Lower lobe of right lung (tissue), 2 donors: Measurements from ENCODE around the gene NCEH1. TPM values are rescaled to one million over a fixed set of nuclear protein-coding genes. Genes with fewer than 3 reads are reported as not detected.
A peak's percentile ranks its signal among the peaks of the same experiment; 100 is the strongest.

Source experiments
- ATAC-seq, 2 donors: fragments of 200-7000 bp; cut with Tn5 transposase; one replicate each; pipeline ENCODE4 v1.9.1; 2020 to 2022; ENCODE audit warnings: mild to moderate bottlenecking in 2 of 2, moderate library complexity in 2 of 2
- DNase-seq: peaks from one replicate; pipeline ENCODE4 v3.0.0-alpha.2; 2020
- H3K27ac ChIP-seq: fragments of 200-600 bp; one replicate; pipeline ENCODE4 v1.8.0; 2022
- H3K27me3 ChIP-seq: fragments of 200-600 bp; one replicate; pipeline ENCODE4 v1.8.0; 2022; ENCODE audit warnings: low read depth
- H3K36me3 ChIP-seq: fragments of 200-600 bp; one replicate; pipeline ENCODE4 v1.8.0; 2022; ENCODE audit warnings: mild to moderate bottlenecking
- H3K4me1 ChIP-seq: fragments of 200-600 bp; one replicate; pipeline ENCODE4 v1.8.0; 2022
- H3K4me3 ChIP-seq: fragments of 200-600 bp; one replicate; pipeline ENCODE4 v1.8.0; 2022; ENCODE audit warnings: mild to moderate bottlenecking
- H3K9me3 ChIP-seq: fragments of 200-600 bp; one replicate; pipeline ENCODE4 v1.8.0; 2022
- intact Hi-C: fragments of 100-400 bp; cut with DNase I; formaldehyde crosslinking; loops from one replicate; pipeline ENCODE4 v1.11.0; 2022
- total RNA-seq: library from RNA; stranded (reverse); fragmentation: NEBNext Ultra II Directional; extraction: Animal tissue kit (Norgen Biotek cat#: 25700); gene quantifications from one replicate; pipeline ENCODE4 v1.2.1, GENCODE V29; 2021
- TF ChIP-seq, protein P1 (sequence below): fragments of 200-600 bp; IDR thresholded peaks from one replicate; pipeline ENCODE4 v1.8.0; 2022; ENCODE audit warnings: antibody characterized with exemption, mild to moderate bottlenecking
- donor health status: DM: no; HTN: yes; CAD: no; lungs with severe emphysema.

Gene NCEH1
- total RNA-seq, 1 donor from 2014 or later, result 97.7 TPM

DNA sequence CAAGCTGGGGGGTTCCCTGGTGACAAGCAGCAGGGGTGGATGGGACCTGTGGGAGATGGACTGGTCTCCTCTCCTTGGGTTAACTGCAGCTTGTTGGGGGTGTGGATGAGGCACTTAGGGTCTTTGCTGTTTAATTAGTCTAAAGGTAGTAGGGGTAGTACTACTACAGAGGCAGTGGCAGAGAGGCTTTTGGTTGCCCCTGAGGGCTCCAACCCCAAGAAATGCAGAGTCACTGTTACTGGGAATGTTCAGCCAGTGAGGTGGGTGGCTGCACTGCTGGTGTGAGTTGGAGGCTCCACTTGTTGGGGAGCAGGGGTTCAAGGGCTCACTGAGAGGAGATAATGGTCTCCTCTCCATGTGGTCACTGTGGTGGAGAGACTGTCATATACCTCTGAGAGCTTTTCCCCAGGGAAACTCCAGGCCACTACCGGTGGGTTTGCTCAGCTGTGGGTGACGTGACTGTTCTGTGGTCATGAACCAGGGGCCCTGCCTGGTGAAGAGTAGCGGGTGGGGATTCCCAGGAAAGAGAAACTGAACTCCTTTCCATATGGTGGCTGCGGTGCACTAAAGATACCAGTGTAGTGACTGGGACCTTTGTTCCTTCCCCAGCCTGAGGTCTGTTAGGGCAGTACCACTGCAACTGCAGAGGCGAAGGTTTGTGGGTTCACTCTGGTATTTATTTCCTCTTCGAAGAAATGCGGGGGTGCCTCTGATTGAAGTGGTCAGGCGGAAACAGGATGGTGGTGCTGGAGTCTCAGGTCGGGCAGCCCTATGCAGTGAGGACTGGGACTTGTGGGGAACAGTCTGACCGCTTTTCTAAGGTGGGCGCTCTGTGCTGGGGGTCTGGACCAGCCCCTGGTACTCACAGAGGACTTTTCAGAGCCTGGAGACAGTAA lies 118.7 kb downstream of the NCEH1 start:
- H3K27me3 ChIP-seq, result no peaks in the 10 kb centered on the region
- no peaks in the 10 kb centered on the region for H3K9me3 ChIP-seq
- H3K27ac ChIP-seq, result peak overlapping the region; percentile 26
- H3K4me3 ChIP-seq, result no peak overlapping the region
- intact Hi-C loops, result loop anchor here (10.0 kb wide), 1 partner anchor 107 kb away; no protein-coding TSS in a partner anchor
- TF ChIP-seq, protein P1, sequence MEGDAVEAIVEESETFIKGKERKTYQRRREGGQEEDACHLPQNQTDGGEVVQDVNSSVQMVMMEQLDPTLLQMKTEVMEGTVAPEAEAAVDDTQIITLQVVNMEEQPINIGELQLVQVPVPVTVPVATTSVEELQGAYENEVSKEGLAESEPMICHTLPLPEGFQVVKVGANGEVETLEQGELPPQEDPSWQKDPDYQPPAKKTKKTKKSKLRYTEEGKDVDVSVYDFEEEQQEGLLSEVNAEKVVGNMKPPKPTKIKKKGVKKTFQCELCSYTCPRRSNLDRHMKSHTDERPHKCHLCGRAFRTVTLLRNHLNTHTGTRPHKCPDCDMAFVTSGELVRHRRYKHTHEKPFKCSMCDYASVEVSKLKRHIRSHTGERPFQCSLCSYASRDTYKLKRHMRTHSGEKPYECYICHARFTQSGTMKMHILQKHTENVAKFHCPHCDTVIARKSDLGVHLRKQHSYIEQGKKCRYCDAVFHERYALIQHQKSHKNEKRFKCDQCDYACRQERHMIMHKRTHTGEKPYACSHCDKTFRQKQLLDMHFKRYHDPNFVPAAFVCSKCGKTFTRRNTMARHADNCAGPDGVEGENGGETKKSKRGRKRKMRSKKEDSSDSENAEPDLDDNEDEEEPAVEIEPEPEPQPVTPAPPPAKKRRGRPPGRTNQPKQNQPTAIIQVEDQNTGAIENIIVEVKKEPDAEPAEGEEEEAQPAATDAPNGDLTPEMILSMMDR, result no peak
- DNase-seq (no peak), ATAC-seq (peak; percentile 25 to 60)
- peaks cover 33% of the 10 kb centered on the region for H3K4me1 ChIP-seq
- no peaks in the 10 kb centered on the region for H3K36me3 ChIP-seq

- no peaks in the 10 kb centered on the region for H3K9me3 ChIP-seq
- peaks cover 42% of the 10 kb centered on the region for H3K4me1 ChIP-seq
- intact Hi-C loops, result loop anchor here (10.0 kb wide), 1 partner anchor 106 kb away; no protein-coding TSS in a partner anchor
- ATAC-seq (no peak), DNase-seq (no peak)
- H3K27me3 ChIP-seq, result no peaks in the 10 kb centered on the region
- TF ChIP-seq, protein P1, result no peak
- no peaks in the 10 kb centered on the region for H3K36me3 ChIP-seq
- no peak overlapping the region for H3K4me3 ChIP-seq
- no peak overlapping the region for H3K27ac ChIP-seq
These were observed 119.7 kb downstream of the NCEH1 start for GRCh38 chr3:172591125-172591605.

DNA sequence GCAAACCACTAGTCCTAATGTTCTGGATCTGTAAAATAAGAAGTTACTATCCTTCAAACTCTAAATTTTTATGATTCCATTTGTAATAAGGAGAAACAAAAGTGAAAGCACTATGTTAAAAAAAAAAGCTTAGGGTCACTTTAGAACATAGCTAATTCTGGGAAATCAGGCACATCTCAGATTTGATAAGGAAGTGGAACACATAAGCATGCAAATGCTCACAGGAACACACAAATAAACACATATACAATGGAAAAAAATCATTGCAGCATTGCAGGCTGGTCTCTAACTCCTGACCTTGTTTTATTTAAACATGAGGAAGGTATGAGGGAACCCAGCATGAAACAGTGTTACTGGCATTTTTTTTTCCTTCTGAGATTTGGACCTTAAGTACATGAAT lies 124.4 kb downstream of the NCEH1 start:
- Histone ChIP-seq H3K4me3 (peak overlapping the region; percentile 4), H3K27ac (peak overlapping the region; percentile 74), H3K4me1 (peaks cover 36% of the 10 kb centered on the region), H3K36me3 (no peaks in the 10 kb centered on the region), H3K27me3 (no peaks in the 10 kb centered on the region), H3K9me3 (no peaks in the 10 kb centered on the region)
- TF ChIP-seq, protein P1, result no peak
- DNase-seq (no peak), ATAC-seq (peak; percentile 69 to 74)
- intact Hi-C loops, result no loop called here

DNA sequence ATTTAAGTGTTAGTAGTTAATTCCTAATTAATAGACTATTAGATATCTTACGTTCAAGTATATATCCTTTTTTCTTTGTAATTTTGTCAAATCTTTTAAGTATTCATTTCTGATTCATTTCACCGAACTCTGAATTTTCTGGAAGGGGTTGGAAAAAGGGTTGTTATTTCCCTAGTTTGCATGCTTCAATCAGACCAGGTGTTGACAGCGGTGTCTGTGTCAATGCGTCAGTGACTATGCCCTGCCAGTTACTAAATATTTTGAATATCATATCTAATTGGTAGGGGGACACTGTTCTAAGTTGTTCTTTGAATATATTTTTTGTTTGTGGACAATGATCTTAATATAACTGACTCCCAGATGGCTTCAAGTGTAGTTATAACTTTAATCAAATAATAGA lies 124.9 kb downstream of the NCEH1 start:
- H3K27me3 ChIP-seq, result no peaks in the 10 kb centered on the region
- peak overlapping the region; percentile 74 for H3K27ac ChIP-seq
- intact Hi-C loops, result no loop called here
- TF ChIP-seq, protein P1, result no peak
- H3K36me3 ChIP-seq, result no peaks in the 10 kb centered on the region
- H3K9me3 ChIP-seq, result no peaks in the 10 kb centered on the region
- H3K4me3 ChIP-seq, result peak overlapping the region; percentile 4
- DNase-seq (no peak), ATAC-seq (no peak)
- H3K4me1 ChIP-seq, result peaks cover 36% of the 10 kb centered on the region

DNA sequence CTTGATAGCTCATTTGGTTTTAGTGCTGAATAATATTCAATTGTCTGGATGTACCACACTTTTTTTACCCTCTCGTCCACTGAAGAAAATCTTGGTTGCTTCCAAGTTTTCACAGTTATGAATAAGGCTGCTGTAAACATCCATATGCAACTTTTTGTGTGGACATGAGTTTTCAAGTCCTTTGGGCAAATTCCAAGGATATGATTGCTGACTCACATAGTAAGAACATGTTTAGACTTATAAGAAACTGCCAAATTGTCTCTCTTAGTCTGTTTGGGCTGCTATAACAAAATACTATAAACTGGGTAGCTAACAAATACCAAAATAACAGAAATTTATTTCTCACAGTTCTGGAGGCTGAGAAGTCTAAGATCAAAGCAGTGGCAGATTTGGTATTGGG lies 128.2 kb downstream of the NCEH1 start:
- Histone ChIP-seq H3K27ac (peak overlapping the region; percentile 4), H3K4me3 (no peak overlapping the region), H3K4me1 (peaks cover 61% of the 10 kb centered on the region), H3K36me3 (no peaks in the 10 kb centered on the region), H3K27me3 (no peaks in the 10 kb centered on the region), H3K9me3 (no peaks in the 10 kb centered on the region)
- TF ChIP-seq, protein P1, result no peak
- ATAC-seq (no peak), DNase-seq (no peak)
- intact Hi-C loops, result no loop called here
